ENCODE data around the gene CELF4.

DNA sequence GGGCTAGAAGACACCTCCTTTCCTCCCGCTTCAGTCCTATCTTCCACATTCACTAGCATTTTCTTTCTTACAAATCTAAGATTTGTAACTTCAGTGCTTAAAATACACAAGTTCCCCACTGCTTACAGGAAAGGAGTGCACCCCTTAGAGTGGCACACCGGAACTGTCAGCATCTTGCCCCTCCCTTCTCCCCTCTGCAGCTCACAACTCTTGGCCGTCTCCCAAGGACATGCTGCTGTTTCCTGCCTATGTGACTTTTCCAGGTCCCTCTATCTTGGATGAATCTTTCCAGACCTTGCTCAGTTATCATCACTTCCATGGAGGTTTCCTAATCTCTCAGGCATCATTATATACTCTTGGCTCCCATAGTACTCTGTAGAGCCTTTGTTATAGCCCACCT is 334.8 kb downstream of the CELF4 start:
- no peak for TF ChIP-seq CTCF (IDR thresholded peaks at IDR 0.05; ENCODE audit: low read depth, low read length, poor library complexity, severe bottlenecking)
- no peak for TF ChIP-seq EZH2phosphoT487 (IDR thresholded peaks at IDR 0.05; ENCODE audit: borderline replicate concordance, low read length)
